MM.1S (cell line): Measurements from ENCODE around the gene CFP.

Experiments used
- CTCF ChIP-seq: fragments of 300-600 bp; sonication (generic); IDR thresholded peaks from 2 replicates; pipeline ENCODE4 v1.5.1; 2016; ENCODE audit warnings: antibody characterized with exemption, low read length, mixed read lengths
- EZH2 ChIP-seq: fragments of 300-600 bp; sonication (generic); optimal IDR thresholded peaks from 2 replicates; pipeline ENCODE3; 2017; ENCODE audit warnings: low read depth, mild to moderate bottlenecking, antibody characterized with exemption, low read length, mixed read lengths

GRCh38 chrX:47623540-47624027 is 6.1 kb downstream of the CFP start:
- TF ChIP-seq EZH2 (no peak), CTCF (no peak)
